GM23248 (cell line): ENCODE measurements around the gene PDE6G.

ENCODE experiments used
- EZH2 ChIP-seq: fragments of 200-600 bp; sonication (generic); IDR thresholded peaks from 2 replicates; pipeline ENCODE4 v1.6.1; 2018; ENCODE audit warnings: antibody characterized with exemption, mild to moderate bottlenecking; ENCODE audit not compliant: insufficient read depth, poor library complexity, severe bottlenecking
- EZH2phosphoT487 ChIP-seq: fragments of 200-600 bp; sonication (generic); IDR thresholded peaks from 2 replicates; pipeline ENCODE4 v1.6.1; 2018; ENCODE audit warnings: antibody characterized with exemption, moderate library complexity, mild to moderate bottlenecking, low read depth; ENCODE audit not compliant: insufficient read depth

- TF ChIP-seq EZH2 (no peak), EZH2phosphoT487 (no peak)
Measured at GRCh38 chr17:81621494-81622130, 34.7 kb downstream of the PDE6G start.
